SIG-M5 treated with dmso at 0.1 percent for 504 hours (cell line): Measurements from ENCODE around the gene PPP2R3B.

ENCODE experiments used
- DNase-seq: peaks from one replicate; lab custom pipeline; 2025; ENCODE audit not compliant: unreplicated experiment; lab: John Stamatoyannopoulos, UW

PPP2R3B gene

DNA sequence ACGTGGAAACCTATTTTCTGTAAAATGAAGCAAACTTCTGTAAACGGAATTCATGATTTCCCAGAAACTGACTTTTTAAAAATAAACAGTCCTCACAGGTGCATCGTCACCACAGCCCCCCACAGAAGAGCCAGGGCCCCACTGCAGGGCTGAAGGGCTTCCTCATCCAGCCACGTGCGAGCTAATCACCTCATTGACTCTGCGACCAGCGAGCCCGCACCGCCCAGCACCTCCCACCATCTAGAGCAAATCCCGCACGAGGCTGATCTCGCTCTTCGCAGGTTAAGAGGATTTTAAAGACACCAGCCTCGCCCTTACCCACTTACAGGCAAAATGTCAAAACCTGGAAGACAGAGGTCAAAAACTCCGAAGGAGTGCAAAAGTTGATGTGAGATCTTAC, 14.8 kb downstream of the PPP2R3B start:
- no peak for DNase-seq

DNA sequence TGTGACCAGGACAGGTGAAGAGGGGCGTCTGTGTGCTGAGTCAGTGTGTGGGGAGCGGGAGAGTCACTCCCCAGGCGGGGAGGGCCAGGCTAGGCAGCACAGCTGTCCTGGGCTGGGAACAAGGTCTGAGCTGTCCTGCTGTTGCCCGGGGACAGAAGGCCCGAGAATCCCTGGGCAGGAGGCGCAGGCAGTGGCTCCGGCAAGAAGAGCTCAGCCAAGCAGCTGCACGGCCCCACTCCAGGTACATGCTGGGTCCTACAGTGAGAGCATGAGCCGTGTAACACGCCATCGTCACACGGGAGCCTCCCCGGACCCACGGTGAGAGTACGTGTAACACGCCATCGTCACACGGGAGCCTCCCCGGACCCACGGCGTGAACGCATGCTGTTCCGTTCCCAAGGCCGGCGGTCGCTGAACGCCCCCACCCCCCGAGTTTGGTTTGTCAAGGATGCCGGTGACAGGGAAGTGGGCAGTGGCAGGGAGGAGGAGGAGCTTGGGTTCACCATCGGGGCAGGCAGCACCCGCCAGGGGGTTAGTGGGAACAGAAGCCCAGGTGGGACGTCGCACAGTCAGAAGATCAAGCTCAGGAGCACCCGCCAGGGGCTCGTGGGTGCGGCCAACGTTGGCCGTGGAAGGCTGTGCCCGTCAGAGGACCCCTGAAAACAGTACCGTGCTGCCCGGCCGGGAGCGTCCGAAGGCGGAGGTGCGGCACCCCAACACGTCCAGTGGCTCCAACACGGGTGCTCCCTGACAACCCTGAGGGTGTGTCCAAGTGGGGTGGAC, 15.6 kb downstream of the PPP2R3B start:
- DNase-seq = no peak

DNA sequence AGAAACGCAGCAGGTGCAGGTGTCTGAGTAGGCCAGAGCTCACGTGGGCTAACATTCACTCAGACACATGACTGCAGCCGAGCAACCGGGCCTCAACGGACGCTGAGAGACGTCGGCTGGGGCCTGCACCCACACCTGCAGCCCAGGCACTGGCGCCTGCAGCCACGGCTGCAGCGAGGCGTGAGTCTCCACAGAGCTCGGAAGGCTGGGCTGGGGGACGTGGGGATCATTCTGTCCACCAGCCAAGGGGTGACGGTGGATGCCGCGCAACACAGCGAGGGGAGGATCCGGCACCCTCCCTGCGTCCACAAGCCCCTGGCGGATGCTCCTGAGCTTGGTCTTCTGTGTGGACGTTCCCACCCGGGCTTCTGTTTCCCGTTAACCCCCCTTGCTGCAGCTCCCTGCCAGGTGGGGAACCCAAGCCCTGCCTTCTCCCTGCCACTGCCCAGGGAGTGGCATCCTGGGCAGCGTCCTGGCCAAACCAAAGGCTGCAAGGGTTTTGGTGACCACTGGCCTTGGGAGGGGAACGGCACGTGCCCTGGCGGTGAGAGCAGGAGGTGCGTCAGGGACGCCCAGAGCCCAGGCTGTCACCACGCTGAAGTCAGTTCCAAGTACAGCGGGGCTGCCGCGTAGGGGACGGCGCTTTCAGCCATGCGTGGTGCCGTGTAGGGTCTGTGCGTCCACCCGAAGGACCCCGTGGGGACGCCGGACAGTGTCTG, 16.3 kb downstream of the PPP2R3B start:
- no peak for DNase-seq

DNA sequence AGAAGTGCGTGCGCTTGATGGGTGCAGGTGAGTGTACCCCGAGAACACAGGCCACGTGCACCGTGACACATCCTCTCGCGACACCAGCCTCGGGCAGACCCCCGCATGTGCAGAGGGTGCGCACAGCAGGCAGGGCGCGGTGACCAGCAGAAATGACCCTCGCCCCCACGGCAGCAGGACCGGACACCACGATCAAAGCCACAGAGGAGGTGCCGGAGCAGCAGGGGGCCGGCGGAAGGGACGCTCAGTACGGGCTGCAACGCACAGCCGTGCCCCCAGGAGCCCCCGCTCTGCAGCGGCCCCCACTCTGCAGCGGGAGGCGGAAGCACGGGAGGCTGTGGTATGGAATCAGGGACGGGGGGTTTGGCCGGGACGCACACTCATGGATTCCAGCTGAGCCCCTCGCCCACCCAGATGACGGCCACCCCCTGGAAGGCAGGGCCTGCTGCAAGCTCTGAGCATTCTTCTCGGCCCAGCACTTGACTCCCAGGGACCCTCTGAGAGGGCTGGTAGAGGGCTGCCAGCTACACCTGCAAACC, 17.1 kb downstream of the PPP2R3B start:
- no peak for DNase-seq

DNA sequence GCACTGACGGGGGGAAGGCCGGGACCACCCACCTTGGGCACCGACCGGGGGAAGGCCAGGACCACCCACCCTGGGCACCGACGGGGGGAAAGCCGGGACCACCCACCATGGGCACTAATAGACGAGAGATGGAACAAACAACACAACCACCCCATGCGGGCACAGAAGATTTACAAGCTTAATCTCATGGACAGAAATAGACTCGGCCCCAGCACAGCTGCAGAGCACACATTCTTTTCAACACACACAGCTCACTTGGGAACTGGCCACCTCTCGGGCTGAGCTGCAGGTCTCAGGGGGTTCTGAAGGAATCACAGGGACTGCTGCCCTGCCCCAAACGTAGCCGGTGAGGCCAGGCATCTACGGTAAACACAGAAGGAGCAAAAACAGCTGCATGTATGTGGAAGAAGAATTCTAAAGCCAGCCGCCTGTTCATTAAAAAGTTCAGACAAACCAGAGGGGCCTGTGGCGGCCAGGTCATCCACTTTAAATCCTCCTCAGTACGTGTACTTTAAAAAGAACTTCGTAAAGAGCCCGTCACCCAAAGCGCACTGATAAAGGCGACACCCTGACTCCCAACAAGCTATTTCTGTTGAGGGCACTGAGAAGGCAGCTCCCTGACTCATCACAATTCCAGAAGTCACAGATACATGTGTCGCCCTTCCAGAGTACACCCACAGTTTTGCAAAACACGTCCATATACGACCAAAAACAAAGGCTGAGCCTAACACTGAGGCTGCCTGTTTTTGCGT, 17.7 kb downstream of the PPP2R3B start:
- no peak for DNase-seq

DNA sequence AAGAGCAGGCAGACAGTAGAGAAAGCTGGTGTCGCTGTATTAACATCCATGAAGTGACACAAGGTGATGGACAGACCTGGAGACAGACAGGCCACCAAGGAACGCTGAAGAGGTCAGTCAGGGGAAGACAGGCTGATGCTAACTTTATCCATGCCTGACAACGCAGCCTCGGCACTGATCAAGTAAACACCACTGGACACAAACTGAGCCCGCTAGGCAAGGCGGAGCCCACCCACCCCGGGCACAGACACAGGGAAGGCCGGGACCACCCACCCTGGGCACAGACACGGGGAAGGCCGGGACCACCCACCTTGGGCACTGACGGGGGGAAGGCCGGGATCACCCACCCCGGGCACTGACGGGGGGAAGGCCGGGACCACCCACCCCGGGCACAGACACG, 18.8 kb downstream of the PPP2R3B start:
- DNase-seq = no peak

DNA sequence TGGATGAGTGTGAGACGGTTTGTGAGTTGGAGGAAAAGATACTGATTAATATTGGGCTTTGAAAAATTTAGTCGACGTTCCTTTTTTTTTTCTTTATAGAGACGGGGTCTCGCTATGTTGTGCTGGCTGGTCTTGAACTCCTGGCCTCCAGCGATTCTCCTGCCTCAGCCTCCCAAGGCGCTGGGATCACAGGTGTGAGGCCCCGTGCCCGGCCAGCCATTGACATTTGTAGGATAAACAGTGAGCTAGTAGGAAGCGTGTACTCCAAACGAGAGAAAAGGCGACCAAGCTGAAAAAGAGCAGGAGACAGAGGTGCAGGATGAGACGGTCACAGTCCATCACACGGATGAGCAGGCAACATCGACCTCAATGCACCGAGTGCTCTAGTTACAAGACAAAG, 19.4 kb downstream of the PPP2R3B start:
- DNase-seq = no peak

DNA sequence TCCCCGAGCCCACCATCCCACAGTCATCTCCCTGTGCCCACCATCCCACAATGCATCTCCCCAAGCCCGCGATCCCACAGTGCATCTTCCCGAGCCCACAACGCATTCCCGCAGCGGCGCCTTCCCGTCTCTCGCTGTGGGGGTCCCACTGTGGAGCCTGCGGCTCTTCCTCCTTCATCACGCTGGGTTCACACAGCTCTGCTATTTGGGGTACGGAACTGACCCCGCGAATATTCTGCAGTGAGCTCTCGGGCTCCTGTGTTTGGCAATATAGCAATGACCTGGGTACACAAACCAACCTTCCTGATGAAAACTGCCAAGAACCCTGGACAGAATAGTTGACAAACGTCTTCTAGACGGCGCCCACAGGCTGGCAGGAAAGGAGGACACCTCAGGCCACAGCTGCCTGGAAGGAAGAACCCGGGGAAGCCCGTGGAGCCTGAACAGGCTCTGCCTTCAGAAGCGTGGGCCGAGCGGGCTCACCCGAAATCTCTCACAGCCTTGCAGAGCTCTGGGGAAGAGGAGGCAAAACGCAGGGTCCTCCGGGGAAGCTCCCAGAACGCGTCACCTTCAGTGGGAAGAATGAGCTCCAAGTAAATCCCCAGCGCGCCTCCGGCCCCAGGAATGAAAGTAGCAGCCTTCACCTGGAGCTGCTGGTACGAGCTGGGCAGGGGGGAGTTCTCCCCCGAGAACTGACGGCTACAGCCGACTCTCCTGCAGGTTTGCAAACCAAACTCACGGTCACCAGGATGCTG, 22.9 kb downstream of the PPP2R3B start:
- DNase-seq = no peak

DNA sequence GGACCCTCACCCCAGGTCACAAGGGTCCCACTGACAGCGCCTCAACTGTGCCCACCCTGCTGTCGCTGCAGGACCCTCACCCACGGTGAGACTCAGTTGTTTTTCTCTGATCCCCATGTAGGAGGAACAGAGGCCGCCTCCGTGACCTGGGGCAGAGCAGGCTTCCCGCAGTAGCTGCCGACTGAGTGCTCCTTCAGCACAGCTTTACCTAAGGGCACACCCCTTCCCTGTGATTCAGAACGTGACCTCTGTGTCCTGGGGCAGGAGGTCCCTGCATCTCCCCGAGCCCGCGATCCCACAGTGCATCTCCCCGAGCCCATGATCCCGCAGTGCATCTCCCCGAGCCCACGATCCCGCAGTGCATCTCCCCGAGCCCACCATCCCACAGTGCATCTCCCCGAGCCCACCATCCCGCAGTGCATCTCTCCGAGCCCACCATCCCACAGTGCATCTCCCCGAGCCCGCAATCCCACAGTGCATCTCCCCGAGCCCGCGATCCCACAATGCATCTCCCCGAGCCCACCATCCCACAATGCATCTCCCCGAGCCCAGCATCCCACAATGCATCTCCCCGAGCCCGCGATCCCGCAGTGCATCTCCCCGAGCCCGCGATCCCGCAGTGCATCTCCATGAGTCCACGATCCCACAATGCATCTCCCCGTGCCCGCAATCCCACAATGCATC, 23.6 kb downstream of the PPP2R3B start:
- DNase-seq = no peak

DNA sequence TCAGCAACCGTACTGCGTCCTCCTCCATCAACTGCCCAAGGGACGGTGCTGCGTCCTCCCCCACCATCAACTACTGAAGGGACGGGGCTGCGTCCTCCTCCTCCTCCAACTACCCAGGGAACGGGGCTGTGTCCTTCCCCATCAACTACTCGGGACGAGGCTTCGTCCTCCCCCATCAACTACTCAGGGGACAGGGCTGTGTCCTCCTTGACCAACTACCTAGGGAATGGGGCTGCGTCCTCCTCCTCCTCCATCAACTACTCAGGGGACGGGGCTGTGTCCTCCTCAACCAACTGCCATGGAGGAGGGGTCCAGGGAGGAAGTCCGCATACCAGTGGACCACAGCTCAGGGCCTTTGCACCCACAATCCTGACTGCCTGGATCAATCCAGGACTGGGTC, 24.4 kb downstream of the PPP2R3B start:
- DNase-seq = no peak

DNA sequence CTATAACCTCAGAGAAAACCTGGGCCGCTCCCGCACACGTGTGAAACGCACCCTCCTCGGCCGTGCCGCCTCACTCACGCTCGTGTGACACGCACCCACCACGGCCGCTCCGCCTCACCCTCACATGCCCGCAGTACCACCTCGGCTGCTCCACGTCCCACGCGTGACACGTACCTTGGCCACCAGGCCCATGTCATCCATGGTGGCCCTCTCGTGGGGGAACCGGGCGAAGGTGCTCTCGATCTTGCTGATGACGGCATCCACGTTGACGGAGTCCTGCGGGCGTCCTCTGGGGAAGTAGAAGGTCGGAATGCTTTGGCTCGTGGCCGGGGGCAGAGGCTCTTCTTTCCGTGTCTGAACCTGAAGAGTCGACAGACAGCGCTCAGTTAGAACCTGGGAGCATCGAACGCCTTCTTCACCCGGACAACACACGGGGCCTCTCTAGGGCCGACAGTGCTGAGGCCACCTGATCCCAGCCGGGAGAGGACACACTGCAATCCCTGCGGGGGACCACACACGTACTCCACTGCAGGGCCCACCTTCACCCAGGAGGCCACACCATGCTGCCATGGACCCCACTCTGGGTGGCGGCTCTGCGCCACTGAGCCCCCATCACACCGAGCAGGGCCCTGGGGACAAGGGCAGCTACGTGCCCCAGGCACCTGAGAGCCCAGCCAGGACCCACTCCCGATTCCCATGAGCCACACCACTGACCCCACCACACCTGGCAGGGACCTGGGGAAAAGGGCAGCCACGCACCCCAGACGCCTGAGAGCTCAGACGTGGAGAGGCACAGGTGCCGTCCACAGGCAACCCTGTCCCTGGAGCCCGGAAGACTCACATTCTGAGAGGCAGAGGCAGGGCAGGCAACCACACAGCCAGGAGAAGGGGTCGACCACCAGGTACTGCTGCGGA, 25.2 kb downstream of the PPP2R3B start:
- no peak for DNase-seq

DNA sequence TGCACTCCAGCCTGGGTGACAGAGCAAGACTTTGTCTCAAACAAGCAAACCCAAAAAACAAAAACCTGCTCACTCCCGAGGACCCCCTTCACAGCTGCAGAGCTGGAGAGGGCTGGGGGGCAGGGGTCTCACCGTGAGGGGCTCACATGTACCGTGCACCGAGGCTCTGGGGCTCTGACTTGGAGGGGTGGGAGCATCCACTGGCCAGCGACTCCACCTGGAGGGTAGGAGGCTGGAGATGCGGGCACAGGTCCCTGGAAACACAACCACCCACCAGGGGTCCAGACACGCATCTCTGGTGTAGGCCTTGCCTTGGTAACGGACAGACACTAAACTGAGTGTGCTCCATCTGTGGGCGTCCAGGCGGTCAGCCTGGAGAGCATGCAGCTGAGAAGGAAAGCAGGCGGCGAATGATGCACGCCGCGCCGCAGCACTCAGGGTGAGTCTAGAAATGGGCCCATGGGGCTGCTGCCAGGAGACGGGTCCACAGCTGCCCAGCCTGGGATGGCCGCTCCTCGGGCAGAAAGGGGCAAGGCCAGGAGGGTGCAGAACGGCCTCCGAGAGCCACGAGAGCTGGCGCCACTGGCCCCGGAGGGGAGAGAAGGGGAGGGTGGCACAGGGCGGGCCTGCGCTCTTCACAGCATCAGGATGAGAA, 26.1 kb downstream of the PPP2R3B start:
- DNase-seq = no peak

DNA sequence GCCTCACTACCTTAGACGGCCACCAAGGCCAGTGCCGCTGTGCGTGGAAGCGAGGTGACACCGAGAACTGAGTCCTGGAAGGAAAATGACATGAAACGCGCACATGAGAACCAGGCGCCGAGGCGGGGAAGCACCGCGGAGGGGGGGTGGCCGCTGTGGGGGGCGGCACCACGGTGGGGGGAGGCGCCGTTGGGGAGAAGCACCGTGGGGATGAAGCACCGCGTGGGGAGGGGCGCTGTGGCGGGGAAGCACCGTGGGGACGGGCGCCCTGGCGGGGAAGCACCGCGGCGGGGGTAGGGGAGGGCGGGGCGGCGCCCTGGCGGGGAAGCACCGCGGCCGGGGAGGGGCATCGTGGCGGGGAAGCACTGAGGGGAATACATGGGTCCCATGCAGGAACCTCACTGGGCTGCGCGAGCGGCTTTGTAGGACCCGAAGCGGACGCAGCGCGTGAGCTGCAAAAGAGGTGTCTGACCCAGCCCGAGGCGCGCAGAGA, 28.0 kb downstream of the PPP2R3B start:
- no peak for DNase-seq

DNA sequence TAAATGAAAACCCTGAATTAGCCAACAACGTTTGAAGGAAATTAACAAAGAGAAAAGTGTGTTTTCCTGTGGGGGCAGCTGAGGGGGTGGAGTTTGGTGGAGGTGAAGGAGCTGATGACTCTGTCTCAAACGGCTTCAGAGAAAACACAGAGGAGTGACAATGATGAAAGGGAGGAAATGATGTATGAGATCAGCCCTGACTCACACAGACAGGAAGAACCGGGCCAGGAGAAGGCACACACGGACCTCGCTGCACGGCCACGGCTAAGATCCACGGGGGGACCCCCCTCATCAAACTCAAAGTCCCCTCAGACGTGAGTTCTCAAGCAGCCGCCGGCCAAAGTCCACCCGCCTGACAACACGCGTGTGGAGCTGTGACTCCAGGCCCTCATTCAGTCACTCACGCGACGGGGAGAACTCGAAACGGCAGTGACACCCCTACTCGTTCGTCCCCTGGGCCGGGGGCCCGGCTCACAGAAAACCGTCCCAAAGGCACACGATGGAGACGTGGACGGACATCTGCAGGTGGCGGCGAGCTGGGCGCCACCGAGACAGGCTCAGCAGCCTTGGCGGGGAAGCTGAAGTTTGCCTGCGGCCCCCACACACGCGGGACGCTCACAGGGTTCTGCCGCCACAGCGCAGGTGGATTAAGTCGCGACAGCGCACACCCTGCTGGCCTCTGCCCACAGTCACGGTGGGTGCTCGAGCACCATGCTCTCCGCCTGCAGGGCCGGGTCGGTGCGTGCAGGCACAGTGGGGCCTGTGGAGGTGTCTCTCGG, 28.8 kb downstream of the PPP2R3B start:
- peak; percentile 0 for DNase-seq

DNA sequence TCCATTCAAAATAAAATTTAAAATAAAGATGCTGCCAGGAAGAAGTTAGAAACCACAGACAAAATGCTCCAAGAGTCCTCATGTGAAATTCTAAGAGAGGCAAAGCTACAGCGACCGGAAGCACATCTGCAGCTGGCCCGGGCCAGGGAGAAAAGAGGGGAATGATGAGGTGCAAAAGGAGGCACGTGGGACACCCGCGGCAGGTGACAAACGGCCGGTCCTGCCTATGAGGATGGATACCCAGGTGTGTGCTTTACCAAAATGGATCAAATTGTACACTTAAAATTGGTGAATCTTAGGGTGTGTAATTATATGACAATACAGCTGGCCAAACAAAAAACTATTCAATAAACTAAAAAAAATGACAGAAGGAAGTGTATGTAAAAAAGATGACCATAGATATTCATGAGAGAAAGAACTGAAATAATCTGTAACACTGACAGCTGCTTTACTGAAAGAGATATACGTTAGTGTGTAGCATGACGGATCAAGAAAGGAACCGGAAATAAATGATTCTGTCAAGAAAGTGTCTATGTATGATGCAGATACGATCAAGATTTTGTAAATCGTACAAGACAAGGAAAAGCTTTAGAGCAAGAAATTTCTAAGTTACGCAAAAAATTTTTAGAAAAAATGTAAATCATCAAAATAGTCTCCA, 29.5 kb downstream of the PPP2R3B start:
- no peak for DNase-seq

DNA sequence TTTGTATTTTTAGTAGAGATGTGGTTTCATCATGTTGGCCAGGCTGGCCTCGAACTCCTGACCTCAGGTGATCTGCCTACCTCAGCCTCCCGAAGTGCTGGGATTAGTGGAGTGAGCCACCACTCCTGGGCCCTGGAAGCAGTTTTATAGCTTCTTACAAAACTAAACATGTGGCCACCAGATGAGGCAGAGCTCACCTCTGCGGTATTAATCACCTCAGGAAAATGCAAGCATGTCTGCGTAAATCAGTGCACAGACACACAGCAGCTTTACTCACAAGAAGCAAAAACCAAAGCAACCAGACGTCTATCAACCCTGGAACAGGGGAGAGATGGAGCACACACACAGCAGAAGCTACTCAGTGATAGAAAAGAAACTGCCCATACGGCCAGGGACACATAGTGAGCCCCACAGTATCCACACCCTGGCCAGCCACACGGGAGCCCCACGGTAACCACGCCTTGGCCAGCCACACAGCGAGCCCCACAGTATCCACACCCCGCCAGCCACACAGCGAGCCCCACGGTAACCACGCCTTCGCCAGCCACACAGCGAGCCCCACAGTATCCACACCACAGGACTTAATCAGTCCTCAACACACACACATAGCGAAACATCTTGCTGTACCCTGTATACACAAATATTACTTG, 30.2 kb downstream of the PPP2R3B start:
- DNase-seq = no peak
